OCI-LY7 (cell line): ENCODE results near the gene CER1. TPM values are rescaled to one million over a fixed set of nuclear protein-coding genes. Genes with fewer than 3 reads are reported as not detected.

Experiments
- BruUV-seq: library from RNA; stranded (reverse); fragments of 400-500 nt; replicated peaks from 2 replicates; lab custom pipeline; 2021; lab: Mats Ljungman, UMichigan
- CTCF ChIA-PET: fragments of 300-600 bp; sonication (Branson Sonifier 250); formaldehyde crosslinking; loops from one replicate; lab custom pipeline; 2022; ENCODE audit warnings: antibody characterized with exemption; ENCODE audit not compliant: unreplicated experiment; lab: Charles Lee
- POLR2A ChIA-PET: fragments of 300-600 bp; sonication (Branson Sonifier 250); formaldehyde crosslinking; loops from one replicate; lab custom pipeline; 2022; ENCODE audit warnings: antibody characterized with exemption; lab: Charles Lee
- DNase-seq: peaks from one replicate; pipeline ENCODE4 v3.0.0-alpha.2; 2015; ENCODE audit warnings: low spot score
- H2AFZ ChIP-seq: fragments of 200-600 bp; sonication (generic), shearing (Covaris generic); 2 replicates; pipeline ENCODE4 v1.6.1; 2014; ENCODE audit warnings: mild to moderate bottlenecking, antibody characterized with exemption, low read length, moderate library complexity
- H3K27ac ChIP-seq: fragments of 200-600 bp; sonication (generic); 2 replicates; pipeline ENCODE4 v1.5.1; 2014; ENCODE audit warnings: mixed run types, low read depth, mild to moderate bottlenecking, moderate library complexity, low read length, inconsistent platforms; ENCODE audit not compliant: poor library complexity, severe bottlenecking
- H3K36me3 ChIP-seq: fragments of 200-600 bp; sonication (generic); 2 replicates; pipeline ENCODE4 v1.6.1; 2014; ENCODE audit warnings: mild to moderate bottlenecking, antibody characterized with exemption, low read length, moderate library complexity, mixed read lengths; ENCODE audit not compliant: insufficient read depth
- H3K4me1 ChIP-seq: fragments of 200-600 bp; sonication (generic); 2 replicates; pipeline ENCODE4 v1.5.1; 2014; ENCODE audit warnings: mild to moderate bottlenecking, low read length; ENCODE audit not compliant: insufficient read depth, poor library complexity, severe bottlenecking
- H3K4me2 ChIP-seq: fragments of 200-600 bp; sonication (generic); 2 replicates; pipeline ENCODE4 v1.6.1; 2014; ENCODE audit warnings: mild to moderate bottlenecking, low read length
- H3K4me3 ChIP-seq: fragments of 200-600 bp; sonication (generic); 2 replicates; pipeline ENCODE4 v1.5.1; 2014; ENCODE audit warnings: mild to moderate bottlenecking, low read depth, low read length; ENCODE audit not compliant: poor library complexity, severe bottlenecking
- H3K79me2 ChIP-seq: fragments of 200-600 bp; sonication (generic); 2 replicates; pipeline ENCODE4 v1.6.1; 2016; ENCODE audit warnings: low read depth, mild to moderate bottlenecking, low read length, moderate library complexity, mixed read lengths; ENCODE audit not compliant: insufficient read depth
- H3K9me2 ChIP-seq: fragments of 200-600 bp; sonication (generic); 2 replicates; pipeline ENCODE4 v1.6.1; 2016; ENCODE audit warnings: mild to moderate bottlenecking, low read length, mixed read lengths; ENCODE audit not compliant: insufficient read depth
- H3K9me3 ChIP-seq: fragments of 200-600 bp; sonication (generic); 2 replicates; pipeline ENCODE4 v1.6.1; 2014; ENCODE audit warnings: mild to moderate bottlenecking, mixed run types, low read length, mixed read lengths
- H4K20me1 ChIP-seq: fragments of 200-600 bp; sonication (generic); 2 replicates; pipeline ENCODE4 v1.6.1; 2014; ENCODE audit warnings: mild to moderate bottlenecking, antibody characterized with exemption, low read length, moderate library complexity, mixed read lengths; ENCODE audit not compliant: insufficient read depth
- CTCF ChIP-seq: fragments of 200-600 bp; sonication (generic); conservative IDR thresholded peaks from 2 replicates; pipeline ENCODE4 v1.5.1; 2014; ENCODE audit warnings: mild to moderate bottlenecking, antibody characterized with exemption, low read length, moderate library complexity, mixed read lengths
- EZH2phosphoT487 ChIP-seq: fragments of 200-600 bp; sonication (generic); IDR thresholded peaks from 2 replicates; pipeline ENCODE4 v1.6.1; 2018; ENCODE audit warnings: low read depth, borderline replicate concordance, mild to moderate bottlenecking, mixed run types, antibody characterized with exemption, low read length, moderate library complexity, mixed read lengths
- intact Hi-C: fragments of 100-400 bp; cut with micrococcal nuclease; formaldehyde crosslinking; loops from one replicate; pipeline ENCODE4 v1.10.0; 2022; ENCODE audit not compliant: unreplicated experiment
- total RNA-seq, 2 experiments: library from RNA; depleted of rRNA in 1 of 2; stranded (reverse); fragments of >200 nt in 1 of 2; shearing (Covaris generic) in 1 of 2; gene quantifications; 2 replicates each; pipeline ENCODE4 v1.2.3, GENCODE V29; 2014 to 2022

CER1 gene
- total RNA-seq, 2 experiments from 2014 or later = not detected

- Histone ChIP-seq H4K20me1 (no peaks in the 10 kb centered on the region), H3K36me3 (no peaks in the 10 kb centered on the region), H3K9me2 (no peaks in the 10 kb centered on the region), H3K9me3 (no peaks in the 10 kb centered on the region), H3K27ac (no peak overlapping the region), H3K4me2 (no peak overlapping the region), H3K79me2 (no peaks in the 10 kb centered on the region), H3K4me3 (no peak overlapping the region), H3K4me1 (no peaks in the 10 kb centered on the region), H2AFZ (no peak overlapping the region)
- intact Hi-C loops = no loop called here
- CTCF ChIA-PET = no interaction called here
- BruUV-seq = no TSS peak
- no peak for DNase-seq
- TF ChIP-seq CTCF (no peak), EZH2phosphoT487 (no peak)
- POLR2A ChIA-PET = no interaction called here
Observed at GRCh38 chr9:14733133-14733532, 10.6 kb upstream of the CER1 start.

GRCh38 chr9:14731294-14731981 is 8.9 kb upstream of the CER1 start:
- ChIA-PET CTCF (no interaction called here), POLR2A (interaction anchor here (0.7 kb wide), 1 partner anchor 349 kb away, joined by 3 read pairs; no protein-coding TSS in a partner anchor)
- H3K4me2 ChIP-seq = no peak overlapping the region
- no peaks in the 10 kb centered on the region for H4K20me1 ChIP-seq
- no peaks in the 10 kb centered on the region for H3K36me3 ChIP-seq
- TF ChIP-seq CTCF (no peak), EZH2phosphoT487 (no peak)
- H3K79me2 ChIP-seq = no peaks in the 10 kb centered on the region
- no peaks in the 10 kb centered on the region for H3K4me1 ChIP-seq
- no peaks in the 10 kb centered on the region for H3K9me2 ChIP-seq
- DNase-seq = no peak
- H3K9me3 ChIP-seq = no peaks in the 10 kb centered on the region
- BruUV-seq = no TSS peak
- intact Hi-C loops = no loop called here
- H3K27ac ChIP-seq = no peak overlapping the region
- no peak overlapping the region for H3K4me3 ChIP-seq
- no peak overlapping the region for H2AFZ ChIP-seq

GRCh38 chr9:14730461-14730898 is 7.9 kb upstream of the CER1 start:
- Histone ChIP-seq H3K4me3 (no peak overlapping the region), H4K20me1 (no peaks in the 10 kb centered on the region), H3K4me2 (no peak overlapping the region), H3K9me3 (no peaks in the 10 kb centered on the region), H3K4me1 (no peaks in the 10 kb centered on the region), H3K36me3 (no peaks in the 10 kb centered on the region), H3K79me2 (no peaks in the 10 kb centered on the region), H3K9me2 (no peaks in the 10 kb centered on the region), H2AFZ (no peak overlapping the region), H3K27ac (no peak overlapping the region)
- ChIA-PET POLR2A (interaction anchor here (0.6 kb wide), 1 partner anchor 19 kb away, joined by 3 read pairs; no protein-coding TSS in a partner anchor), CTCF (no interaction called here)
- BruUV-seq = no TSS peak
- no peak for DNase-seq
- TF ChIP-seq EZH2phosphoT487 (no peak), CTCF (no peak)
- intact Hi-C loops = no loop called here
